Femur (tissue), 1 donor: ENCODE results near the gene SPECC1L.
A peak's percentile ranks its signal among the peaks of the same experiment; 100 is the strongest.

Experiments used
- DNase-seq: peaks from one replicate; pipeline ENCODE4 v3.0.0-alpha.2; 2017

SPECC1L gene

GRCh38 chr22:24376002-24376401 is 105.4 kb downstream of the SPECC1L start:
- no peak for DNase-seq

GRCh38 chr22:24376586-24376985 is 106.0 kb downstream of the SPECC1L start:
- DNase-seq: no peak

- DNase-seq: no peak
Measured at GRCh38 chr22:24379536-24379935, 108.9 kb downstream of the SPECC1L start.

GRCh38 chr22:24380220-24380904 is 109.7 kb downstream of the SPECC1L start:
- DNase-seq: no peak

- no peak for DNase-seq
Measured at GRCh38 chr22:24380905-24381230, 110.2 kb downstream of the SPECC1L start.

- no peak for DNase-seq
Measured at GRCh38 chr22:24383061-24383460, 112.4 kb downstream of the SPECC1L start.

- no peak for DNase-seq
Measured at GRCh38 chr22:24384131-24384530, 113.5 kb downstream of the SPECC1L start.

- no peak for DNase-seq
Measured at GRCh38 chr22:24386937-24387471, 116.4 kb downstream of the SPECC1L start.

- DNase-seq: no peak
Measured at GRCh38 chr22:24389680-24390079, 119.0 kb downstream of the SPECC1L start.

- DNase-seq: no peak
Measured at GRCh38 chr22:24390156-24390555, 119.5 kb downstream of the SPECC1L start.

- no peak for DNase-seq
Measured at GRCh38 chr22:24390576-24390975, 119.9 kb downstream of the SPECC1L start.

- no peak for DNase-seq
Measured at GRCh38 chr22:24391836-24392217, 121.2 kb downstream of the SPECC1L start.

- no peak for DNase-seq
Measured at GRCh38 chr22:24392218-24392931, 121.7 kb downstream of the SPECC1L start.

GRCh38 chr22:24393012-24393559 is 122.5 kb downstream of the SPECC1L start:
- no peak for DNase-seq

- DNase-seq: no peak
Measured at GRCh38 chr22:24393848-24394247, 123.2 kb downstream of the SPECC1L start.

GRCh38 chr22:24394254-24394653 is 123.6 kb downstream of the SPECC1L start:
- no peak for DNase-seq

- no peak for DNase-seq
Measured at GRCh38 chr22:24398409-24398808, 127.8 kb downstream of the SPECC1L start.

- DNase-seq: no peak
Measured at GRCh38 chr22:24400034-24400725, 129.5 kb downstream of the SPECC1L start.

GRCh38 chr22:24400726-24401596 is 130.3 kb downstream of the SPECC1L start:
- no peak for DNase-seq

- no peak for DNase-seq
Measured at GRCh38 chr22:24401931-24402367, 131.3 kb downstream of the SPECC1L start.

- DNase-seq: peak; percentile 76
Measured at GRCh38 chr22:24402460-24403192, 132.0 kb downstream of the SPECC1L start.

- no peak for DNase-seq
Measured at GRCh38 chr22:24403346-24403745, 132.7 kb downstream of the SPECC1L start.
